ENCODE data around the gene IMPG2.

GRCh38 chr3:101243285-101244211 lies 76.8 kb downstream of the IMPG2 start:
- TF ChIP-seq CTCF (IDR thresholded peaks at IDR 0.05), result no peak
- TF ChIP-seq POLR2AphosphoS5 (IDR thresholded peaks at IDR 0.05), result no peak
- TF ChIP-seq POLR2A (IDR thresholded peaks at IDR 0.05), result no peak

Measured in sigmoid colon (tissue), 4 donors.